HL-60 (cell line): ENCODE data around the gene YAE1.

Experiments used
- DNase-seq, 2 experiments: peaks; one replicate each; pipeline ENCODE4 v3.0.0-alpha.2; 2010 to 2020; ENCODE audit warnings: low read depth in 1 of 2, low spot score in 1 of 2
- H3K27ac ChIP-seq: fragments of 250-450 bp; sonication (Bioruptor Pico); replicated peaks from 2 replicates; pipeline ENCODE4 v1.5.1; 2020; ENCODE audit warnings: mild to moderate bottlenecking, moderate library complexity
- H3K27me3 ChIP-seq: fragments of 250-450 bp; sonication (Bioruptor Pico); 2 replicates; pipeline ENCODE4 v1.5.1; 2021; ENCODE audit warnings: mild to moderate bottlenecking, moderate library complexity; ENCODE audit not compliant: insufficient read depth, poor library complexity, severe bottlenecking
- H3K4me3 ChIP-seq: replicated peaks from 2 replicates; pipeline ENCODE4 v1.5.1; 2011; ENCODE audit warnings: mild to moderate bottlenecking, control low read depth, low read length; ENCODE audit not compliant: insufficient read depth
- GABPA ChIP-seq: IDR thresholded peaks from 2 replicates; pipeline ENCODE4 v1.6.1; 2012; ENCODE audit warnings: low read depth
- POLR2AphosphoS5 ChIP-seq: IDR thresholded peaks from 2 replicates; pipeline ENCODE4 v1.6.1; 2012; ENCODE audit warnings: low read depth
- SPI1 ChIP-seq: IDR thresholded peaks from 2 replicates; pipeline ENCODE4 v1.6.1; 2012; ENCODE audit warnings: low read depth, mild to moderate bottlenecking, borderline replicate concordance
- TF ChIP-seq, protein P1 (sequence below): IDR thresholded peaks from one replicate; pipeline ENCODE4 v1.5.1; 2011; ENCODE audit warnings: low read length, control low read depth, inconsistent platforms; ENCODE audit not compliant: insufficient read depth
- TF ChIP-seq, protein P2 (sequence below): IDR thresholded peaks from 2 replicates; pipeline ENCODE4 v1.6.1; 2012; ENCODE audit warnings: low read depth; ENCODE audit not compliant: insufficient replicate concordance

The YAE1 gene

DNA sequence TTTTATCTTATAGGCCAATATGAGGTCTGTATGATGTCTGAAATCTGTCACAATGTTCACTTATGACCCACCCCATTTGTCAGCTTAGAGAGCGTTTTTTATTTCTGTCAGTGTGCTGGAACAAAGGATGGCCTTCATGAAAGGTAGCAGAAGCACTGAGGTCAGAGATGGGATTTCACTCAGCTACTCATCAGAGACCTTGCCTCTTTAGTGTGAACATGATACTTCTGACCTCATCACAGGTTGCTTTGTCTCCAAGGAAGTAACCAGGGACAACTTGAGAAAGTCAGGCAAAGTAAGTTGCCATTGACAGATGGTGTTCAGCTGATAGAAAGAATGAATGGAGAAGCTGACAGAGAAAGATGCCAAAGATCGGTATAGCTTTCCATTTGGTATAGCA lies 16.3 kb downstream of the YAE1 start:
- no peak overlapping the region for H3K27ac ChIP-seq
- H3K4me3 ChIP-seq, result no peak overlapping the region
- no peaks in the 10 kb centered on the region for H3K27me3 ChIP-seq
- TF ChIP-seq, protein P1, sequence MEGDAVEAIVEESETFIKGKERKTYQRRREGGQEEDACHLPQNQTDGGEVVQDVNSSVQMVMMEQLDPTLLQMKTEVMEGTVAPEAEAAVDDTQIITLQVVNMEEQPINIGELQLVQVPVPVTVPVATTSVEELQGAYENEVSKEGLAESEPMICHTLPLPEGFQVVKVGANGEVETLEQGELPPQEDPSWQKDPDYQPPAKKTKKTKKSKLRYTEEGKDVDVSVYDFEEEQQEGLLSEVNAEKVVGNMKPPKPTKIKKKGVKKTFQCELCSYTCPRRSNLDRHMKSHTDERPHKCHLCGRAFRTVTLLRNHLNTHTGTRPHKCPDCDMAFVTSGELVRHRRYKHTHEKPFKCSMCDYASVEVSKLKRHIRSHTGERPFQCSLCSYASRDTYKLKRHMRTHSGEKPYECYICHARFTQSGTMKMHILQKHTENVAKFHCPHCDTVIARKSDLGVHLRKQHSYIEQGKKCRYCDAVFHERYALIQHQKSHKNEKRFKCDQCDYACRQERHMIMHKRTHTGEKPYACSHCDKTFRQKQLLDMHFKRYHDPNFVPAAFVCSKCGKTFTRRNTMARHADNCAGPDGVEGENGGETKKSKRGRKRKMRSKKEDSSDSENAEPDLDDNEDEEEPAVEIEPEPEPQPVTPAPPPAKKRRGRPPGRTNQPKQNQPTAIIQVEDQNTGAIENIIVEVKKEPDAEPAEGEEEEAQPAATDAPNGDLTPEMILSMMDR, result no peak
- TF ChIP-seq SPI1 (no peak), GABPA (no peak), POLR2AphosphoS5 (no peak)
- TF ChIP-seq, protein P2, sequence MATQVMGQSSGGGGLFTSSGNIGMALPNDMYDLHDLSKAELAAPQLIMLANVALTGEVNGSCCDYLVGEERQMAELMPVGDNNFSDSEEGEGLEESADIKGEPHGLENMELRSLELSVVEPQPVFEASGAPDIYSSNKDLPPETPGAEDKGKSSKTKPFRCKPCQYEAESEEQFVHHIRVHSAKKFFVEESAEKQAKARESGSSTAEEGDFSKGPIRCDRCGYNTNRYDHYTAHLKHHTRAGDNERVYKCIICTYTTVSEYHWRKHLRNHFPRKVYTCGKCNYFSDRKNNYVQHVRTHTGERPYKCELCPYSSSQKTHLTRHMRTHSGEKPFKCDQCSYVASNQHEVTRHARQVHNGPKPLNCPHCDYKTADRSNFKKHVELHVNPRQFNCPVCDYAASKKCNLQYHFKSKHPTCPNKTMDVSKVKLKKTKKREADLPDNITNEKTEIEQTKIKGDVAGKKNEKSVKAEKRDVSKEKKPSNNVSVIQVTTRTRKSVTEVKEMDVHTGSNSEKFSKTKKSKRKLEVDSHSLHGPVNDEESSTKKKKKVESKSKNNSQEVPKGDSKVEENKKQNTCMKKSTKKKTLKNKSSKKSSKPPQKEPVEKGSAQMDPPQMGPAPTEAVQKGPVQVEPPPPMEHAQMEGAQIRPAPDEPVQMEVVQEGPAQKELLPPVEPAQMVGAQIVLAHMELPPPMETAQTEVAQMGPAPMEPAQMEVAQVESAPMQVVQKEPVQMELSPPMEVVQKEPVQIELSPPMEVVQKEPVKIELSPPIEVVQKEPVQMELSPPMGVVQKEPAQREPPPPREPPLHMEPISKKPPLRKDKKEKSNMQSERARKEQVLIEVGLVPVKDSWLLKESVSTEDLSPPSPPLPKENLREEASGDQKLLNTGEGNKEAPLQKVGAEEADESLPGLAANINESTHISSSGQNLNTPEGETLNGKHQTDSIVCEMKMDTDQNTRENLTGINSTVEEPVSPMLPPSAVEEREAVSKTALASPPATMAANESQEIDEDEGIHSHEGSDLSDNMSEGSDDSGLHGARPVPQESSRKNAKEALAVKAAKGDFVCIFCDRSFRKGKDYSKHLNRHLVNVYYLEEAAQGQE, result no peak
- DNase-seq, result no peak

DNA sequence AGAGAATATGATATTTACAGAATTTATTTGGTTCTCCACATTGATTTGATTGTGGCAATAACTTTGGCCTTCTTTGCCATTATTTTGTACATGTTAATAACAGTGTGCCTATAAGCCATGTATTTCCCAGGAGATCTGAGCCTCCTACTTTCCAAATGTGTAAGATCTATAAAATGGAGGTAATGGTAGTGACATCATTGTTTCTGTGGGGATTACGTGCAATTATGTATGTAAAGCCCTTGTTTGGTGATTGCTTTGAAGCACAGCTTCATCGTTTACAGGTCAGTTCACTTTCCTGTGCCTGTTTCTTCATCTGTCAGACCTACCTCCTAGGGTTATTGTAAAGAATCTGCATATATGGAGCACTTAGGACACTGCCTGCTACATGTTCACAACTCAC lies 17.3 kb downstream of the YAE1 start:
- Histone ChIP-seq H3K27me3 (no peaks in the 10 kb centered on the region), H3K27ac (no peak overlapping the region), H3K4me3 (no peak overlapping the region)
- no peak for TF ChIP-seq GABPA
- no peak for TF ChIP-seq SPI1
- TF ChIP-seq, protein P1, result no peak
- TF ChIP-seq, protein P2, result no peak
- no peak for TF ChIP-seq POLR2AphosphoS5
- DNase-seq, result no peak

DNA sequence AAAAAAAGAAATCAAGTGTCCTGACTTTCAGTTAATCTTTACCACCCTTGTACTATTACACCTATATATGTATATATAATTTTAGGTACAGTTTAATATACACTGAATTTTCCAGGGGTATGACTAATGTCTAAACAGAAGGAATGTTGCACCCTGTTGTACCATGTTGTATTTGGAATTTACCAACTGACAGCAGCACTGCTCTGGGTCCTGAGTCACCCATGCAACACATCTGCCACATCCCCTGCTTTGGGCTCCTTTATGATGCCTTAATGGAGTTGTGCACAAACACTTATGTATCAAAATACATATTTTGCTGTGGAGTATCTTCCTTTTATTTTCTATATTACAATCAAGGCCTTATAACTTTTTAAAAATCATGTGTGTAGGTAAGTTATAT lies 21.2 kb downstream of the YAE1 start:
- Histone ChIP-seq H3K27me3 (no peaks in the 10 kb centered on the region), H3K27ac (no peak overlapping the region), H3K4me3 (no peak overlapping the region)
- TF ChIP-seq, protein P1, result no peak
- TF ChIP-seq, protein P2, result no peak
- no peak for TF ChIP-seq SPI1
- DNase-seq, result no peak
